ENCODE data around the gene GRID2.

DNA sequence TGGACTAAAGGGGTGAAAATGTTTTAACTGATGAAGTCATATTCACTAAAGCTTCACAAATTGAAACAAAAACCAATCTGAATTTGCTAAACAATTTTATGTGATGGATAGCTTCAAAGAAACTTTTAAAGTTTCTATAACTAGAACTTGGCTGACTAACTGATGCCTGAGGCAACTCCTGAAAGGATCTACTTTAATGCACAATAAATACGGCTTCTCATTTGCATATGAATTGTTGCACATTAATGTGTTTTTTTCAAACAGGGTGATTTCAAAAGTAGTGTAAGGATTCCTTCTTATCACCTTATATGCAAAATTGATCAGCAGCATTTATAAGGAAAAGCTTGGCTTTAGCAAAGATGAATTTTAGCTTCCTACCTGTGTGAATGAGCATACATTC lies 1466.4 kb downstream of the GRID2 start:
- TF ChIP-seq POLR2A (IDR thresholded peaks at IDR 0.05; ENCODE audit: low read depth, low read length) (no peak), POLR2AphosphoS5 (IDR thresholded peaks at IDR 0.05; ENCODE audit: low read depth, low read length) (no peak), TAF1 (IDR thresholded peaks at IDR 0.05; ENCODE audit: borderline replicate concordance, low read depth, low read length) (no peak)
